GM19099 (cell line): ENCODE results near the gene SORBS2.

Experiments
- POLR2A ChIP-seq: IDR thresholded peaks from 3 replicates; pipeline ENCODE4 v1.6.1; 2011; ENCODE audit warnings: low read depth; ENCODE audit not compliant: insufficient read length; ENCODE audit errors: extremely low read depth

Gene SORBS2

DNA sequence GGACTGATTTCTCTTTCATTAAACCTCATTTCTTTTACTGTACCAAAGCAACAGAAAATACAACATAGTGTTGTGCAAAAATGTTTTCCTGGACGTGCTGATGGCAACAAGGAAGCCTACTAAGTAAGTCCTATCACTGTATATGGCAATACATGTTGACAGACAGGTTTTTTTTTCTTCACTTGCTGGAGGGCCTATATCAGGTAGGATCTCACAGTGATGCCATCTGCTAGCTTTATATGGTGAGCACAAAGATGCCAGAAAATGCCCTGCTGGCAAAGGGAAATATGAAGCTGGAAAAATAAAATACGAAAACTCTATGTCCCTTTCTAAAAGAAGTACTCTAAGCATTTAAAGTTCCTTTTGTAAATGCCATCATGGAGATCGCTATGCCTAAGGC lies 157.7 kb downstream of the SORBS2 start:
- no peak for TF ChIP-seq POLR2A

DNA sequence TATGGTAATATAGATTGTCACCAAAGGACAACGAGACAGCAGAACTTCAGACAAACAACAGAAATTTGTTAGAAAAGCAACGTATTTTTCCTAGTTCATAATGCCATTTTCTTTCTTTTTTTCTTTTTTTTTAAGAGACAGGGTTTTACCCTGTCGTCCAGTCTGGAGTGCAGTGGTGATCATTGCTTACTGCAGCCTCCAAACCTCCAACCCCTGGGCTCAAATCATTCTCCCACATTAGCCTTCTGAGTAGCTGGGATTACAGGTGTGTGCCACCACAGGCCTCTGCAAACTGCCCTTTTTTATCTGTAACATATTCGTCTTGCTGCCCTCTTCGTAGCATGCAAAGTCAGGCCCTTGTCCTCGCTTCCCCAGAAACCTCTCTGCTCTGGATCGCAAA lies 160.1 kb downstream of the SORBS2 start:
- TF ChIP-seq POLR2A: no peak

DNA sequence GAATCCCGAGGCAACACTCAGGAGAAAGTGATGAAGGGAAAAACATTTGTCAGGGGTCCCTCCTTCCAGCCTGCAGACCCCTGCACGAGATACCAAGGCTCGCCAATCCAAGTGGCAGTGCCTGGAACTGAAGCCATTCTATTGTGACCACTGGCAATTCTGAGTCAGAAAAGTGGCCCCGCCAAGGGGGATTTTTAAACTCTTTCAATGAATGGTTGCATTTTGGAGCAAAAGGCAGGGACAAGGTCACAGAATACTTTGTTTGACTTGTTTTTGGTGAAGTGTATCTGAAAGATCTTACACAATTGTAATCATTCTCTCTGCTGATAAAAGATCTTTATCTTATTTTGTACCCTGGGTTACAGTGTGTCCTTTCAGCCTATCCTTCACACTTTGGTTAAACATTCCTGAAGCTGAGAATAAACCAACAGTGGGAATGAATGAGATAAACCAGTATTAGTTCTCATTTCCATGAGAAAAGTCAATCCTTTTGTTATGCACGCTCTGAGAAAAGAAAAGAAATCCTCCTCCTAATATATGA lies 160.8 kb downstream of the SORBS2 start:
- no peak for TF ChIP-seq POLR2A

DNA sequence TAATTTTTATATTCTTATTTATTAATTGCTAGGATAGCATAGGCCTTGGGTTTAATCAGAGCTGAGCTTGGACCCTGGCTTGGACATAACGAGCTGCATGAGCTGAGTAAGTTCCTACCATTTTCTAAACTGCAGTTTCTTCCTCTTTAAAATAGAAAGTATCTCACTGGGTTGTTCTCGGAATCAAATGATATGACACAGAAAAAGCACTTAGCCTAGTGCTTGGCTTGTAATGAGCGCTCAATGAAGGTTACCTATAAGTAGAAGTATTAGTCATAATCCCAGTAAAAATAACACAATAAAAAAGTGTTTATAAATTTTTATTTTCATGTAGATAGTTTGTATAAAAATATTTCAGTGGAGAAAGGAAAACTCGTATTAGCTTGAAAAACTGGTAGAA lies 163.4 kb downstream of the SORBS2 start:
- TF ChIP-seq POLR2A: no peak

DNA sequence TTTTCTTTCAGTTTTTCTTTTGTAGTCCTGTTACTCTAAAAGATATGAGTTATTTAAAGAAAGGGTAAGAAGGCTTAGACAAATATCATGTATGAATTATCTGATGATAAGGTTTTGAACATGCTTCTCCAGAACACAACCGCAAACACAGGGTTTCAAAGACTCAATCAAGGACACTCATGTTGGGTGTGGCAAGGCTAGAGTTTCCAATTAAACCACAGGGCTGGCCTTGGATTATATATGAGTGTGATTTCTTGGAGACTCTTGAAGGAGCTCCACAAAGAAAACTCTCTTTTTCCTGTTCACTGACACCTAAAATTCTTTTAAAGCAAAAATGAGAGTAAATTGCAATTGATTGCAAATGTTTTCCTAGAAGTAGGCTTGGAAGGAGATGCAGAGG lies 166.6 kb downstream of the SORBS2 start:
- TF ChIP-seq POLR2A: no peak

DNA sequence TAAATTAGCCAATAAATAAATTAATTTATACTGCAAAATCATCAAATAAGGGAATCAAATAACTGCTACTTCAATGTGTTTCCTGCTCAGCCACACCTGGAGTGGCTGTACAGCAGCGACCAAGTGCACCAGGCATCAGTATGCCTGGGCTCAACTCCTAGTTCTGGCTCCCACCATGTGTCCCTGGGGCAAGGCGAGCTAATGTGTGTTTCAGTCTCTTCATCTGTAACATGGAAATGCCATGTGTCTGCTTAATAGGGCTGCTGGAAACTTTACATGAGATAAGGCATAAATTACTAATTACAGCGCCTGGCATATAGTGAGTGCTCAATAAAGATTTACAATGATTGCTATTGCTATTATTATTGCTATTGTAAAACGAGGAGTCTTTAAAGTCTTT lies 167.6 kb downstream of the SORBS2 start:
- TF ChIP-seq POLR2A: no peak

- TF ChIP-seq POLR2A: no peak
Measured at GRCh38 chr4:185642907-185643306, 169.1 kb downstream of the SORBS2 start.

GRCh38 chr4:185640811-185641675 lies 171.0 kb downstream of the SORBS2 start:
- no peak for TF ChIP-seq POLR2A

DNA sequence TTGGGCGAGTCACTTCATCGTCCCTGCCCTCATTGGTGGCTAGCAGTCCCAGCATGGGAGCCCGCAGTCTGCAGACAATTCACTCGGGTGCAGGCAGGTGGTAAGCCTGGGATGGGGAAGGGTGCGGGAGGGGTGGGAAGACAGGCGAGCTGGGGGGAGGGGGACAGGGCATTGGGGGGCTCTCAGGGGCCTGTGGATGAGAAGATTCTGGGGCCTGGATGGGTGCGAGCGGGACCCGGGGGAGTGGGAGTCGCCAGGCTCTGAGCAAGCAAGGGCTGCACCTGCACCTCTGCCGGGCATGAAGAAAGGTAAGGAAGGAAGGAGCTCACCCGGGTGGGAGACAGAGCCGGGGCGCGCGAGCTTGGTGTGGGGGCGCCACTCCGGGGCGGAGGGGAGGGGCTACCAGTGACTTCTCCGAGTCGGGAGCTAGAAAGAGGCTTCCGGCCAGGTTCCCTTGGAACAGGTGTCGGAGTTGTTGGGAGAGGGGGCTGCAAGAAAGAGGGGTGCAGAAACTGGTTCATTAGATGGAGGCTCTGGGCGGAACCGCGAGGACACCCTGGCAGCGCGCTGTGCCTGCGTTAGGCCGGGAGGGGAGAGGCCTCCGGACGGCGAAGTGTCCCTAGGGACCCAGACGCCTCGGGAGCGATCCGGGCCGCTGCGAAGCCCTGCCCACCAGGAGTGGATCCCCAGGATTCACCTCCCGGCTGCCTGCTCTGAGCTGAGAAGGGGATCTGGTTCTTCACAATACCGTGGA lies 173.3 kb downstream of the SORBS2 start:
- TF ChIP-seq POLR2A: no peak

GRCh38 chr4:185638093-185638492 lies 173.9 kb downstream of the SORBS2 start:
- TF ChIP-seq POLR2A: no peak

- no peak for TF ChIP-seq POLR2A
Measured at GRCh38 chr4:185637163-185637875, 174.7 kb downstream of the SORBS2 start.

GRCh38 chr4:185634066-185634652 lies 177.8 kb downstream of the SORBS2 start:
- no peak for TF ChIP-seq POLR2A

- no peak for TF ChIP-seq POLR2A
Measured at GRCh38 chr4:185626798-185627197, 185.2 kb downstream of the SORBS2 start.

DNA sequence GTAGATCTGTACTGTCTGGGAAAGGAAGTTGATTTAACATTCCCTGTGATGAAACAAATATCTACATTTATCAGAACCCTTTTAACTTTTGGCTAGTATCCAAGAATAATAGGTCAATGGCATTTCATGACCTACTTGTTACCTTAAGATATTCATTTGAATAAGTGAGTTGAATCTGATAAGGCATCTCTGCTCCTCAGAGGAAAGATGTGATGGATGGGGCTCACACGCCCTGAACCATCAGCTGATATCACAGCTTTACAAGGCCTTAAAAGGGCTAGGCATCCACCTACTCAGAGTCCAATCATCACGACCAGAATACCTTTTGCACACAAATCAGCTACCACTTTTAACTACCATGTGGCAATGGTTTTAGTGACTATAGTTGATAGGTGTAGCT lies 186.5 kb downstream of the SORBS2 start:
- TF ChIP-seq POLR2A: no peak

- TF ChIP-seq POLR2A: no peak
Measured at GRCh38 chr4:185624259-185624589, 187.8 kb downstream of the SORBS2 start.
